K562 (cell line): ENCODE measurements around the gene DENND10. TPM values are rescaled to one million over a fixed set of nuclear protein-coding genes. Genes with fewer than 3 reads are reported as not detected.

Experiments
- CBX3 ChIP-seq, 2 experiments: IDR thresholded peaks; 1 replicate in 1 of 2; 2 replicates in 1 of 2; pipeline ENCODE4 v1.6.1; 2012; ENCODE audit warnings: inconsistent platforms in 2 of 2, low read length in 2 of 2, borderline replicate concordance in 1 of 2, control low read depth in 1 of 2
- LCOR ChIP-seq: sonication (generic); formaldehyde crosslinking; IDR thresholded peaks from 2 replicates; pipeline ENCODE4 v1.8.0; 2022; ENCODE audit warnings: mild to moderate bottlenecking, missing genetic modification reagents
- RFX1 ChIP-seq: fragments of 450-650 bp; IDR thresholded peaks from 2 replicates; pipeline ENCODE4 v1.6.1; 2016; ENCODE audit warnings: mild to moderate bottlenecking, moderate library complexity
- RFX7 ChIP-seq: fragments of 250-450 bp; sonication (Bioruptor Pico); IDR thresholded peaks from 2 replicates; pipeline ENCODE4 v1.5.1; 2021; ENCODE audit warnings: mild to moderate bottlenecking
- SIX5 ChIP-seq, 2 experiments: IDR thresholded peaks; 2 replicates each; pipeline ENCODE4 v1.6.1; 2011; ENCODE audit warnings: low read length in 2 of 2, borderline replicate concordance in 1 of 2, low read depth in 1 of 2, mild to moderate bottlenecking in 1 of 2, moderate library complexity in 1 of 2; ENCODE audit not compliant: insufficient read depth in 1 of 2
- SMARCA5 ChIP-seq: fragments of 450-650 bp; IDR thresholded peaks from 2 replicates; pipeline ENCODE4 v1.6.1; 2016
- SREBF1 ChIP-seq: fragments of 150-350 bp; IDR thresholded peaks from 2 replicates; pipeline ENCODE4 v1.6.1; 2014; ENCODE audit warnings: antibody characterized with exemption, low read depth, low read length, borderline replicate concordance
- TAF15 ChIP-seq: fragments of 200-400 bp; formaldehyde crosslinking; IDR thresholded peaks from 2 replicates; pipeline ENCODE4 v1.6.1; 2017; ENCODE audit warnings: mild to moderate bottlenecking, low read depth, low read length, moderate library complexity
- TGIF2 ChIP-seq: sonication (generic); formaldehyde crosslinking; IDR thresholded peaks from 2 replicates; pipeline ENCODE4 v1.8.1; 2022; ENCODE audit warnings: mild to moderate bottlenecking, missing genetic modification reagents, moderate library complexity
- ZNF444 ChIP-seq: fragments of 250-450 bp; sonication (Bioruptor Pico); IDR thresholded peaks from 2 replicates; pipeline ENCODE4 v1.4.0; 2020; ENCODE audit warnings: mild to moderate bottlenecking, moderate library complexity
- ZNF507 ChIP-seq: conservative IDR thresholded peaks from 2 replicates; pipeline ENCODE4 v1.6.1; 2017; ENCODE audit warnings: missing genetic modification characterization, missing compliant biosample characterization
- ZNF609 ChIP-seq: sonication (generic); formaldehyde crosslinking; IDR thresholded peaks from 2 replicates; pipeline ENCODE4 v1.8.1; 2023; ENCODE audit warnings: missing genetic modification reagents, mild to moderate bottlenecking, borderline replicate concordance
- ZNF785 ChIP-seq: fragments of 250-450 bp; sonication (Bioruptor Pico); IDR thresholded peaks from 2 replicates; pipeline ENCODE4 v1.4.0; 2020; ENCODE audit warnings: mild to moderate bottlenecking
- polyA plus RNA-seq, 8 experiments: library from polyadenylated mRNA; depleted of rRNA in 4 of 8; stranded (reverse) in 5 of 8; unstranded in 3 of 8; fragments of >200 nt; fragmentation: Nextera tagmentation in 2 of 8; fragmentation: Illumina TruSeq in 1 of 8; extraction: Ambion mirVana in 2 of 8; extraction: Trizol in 1 of 8; gene quantifications; 2 replicates each; pipeline versions ENCODE4 v1.2.1 to v1.2.3, GENCODE V29; 2011 to 2014; ENCODE audit warnings: inconsistent platforms in 1 of 8, missing spikeins in 1 of 8
- total RNA-seq, 7 experiments: library from RNA; depleted of rRNA in 6 of 7; stranded (reverse); fragments of >200 nt in 6 of 7; fragmentation: Illumina TruSeq in 2 of 7; extraction: Trizol in 2 of 7; gene quantifications; 2 replicates each; pipeline versions ENCODE4 v1.2.1 to v1.2.3, GENCODE V29; 2011 to 2021; ENCODE audit warnings: low replicate concordance in 1 of 7
- TF ChIP-seq, protein P1 (sequence below): fragments of 250-450 bp; sonication (Bioruptor Pico); IDR thresholded peaks from 2 replicates; pipeline ENCODE4 v1.5.0; 2021; ENCODE audit warnings: mild to moderate bottlenecking, borderline replicate concordance
- TF ChIP-seq, protein P2 (sequence below): fragments of 450-650 bp; formaldehyde crosslinking; IDR thresholded peaks from 2 replicates; pipeline ENCODE4 v1.4.0; 2020; ENCODE audit warnings: mild to moderate bottlenecking, moderate library complexity
- TF ChIP-seq, protein P3 (sequence below): fragments of 450-650 bp; conservative IDR thresholded peaks from 2 replicates; pipeline ENCODE4 v1.6.1; 2016; ENCODE audit warnings: missing genetic modification characterization, low read depth, mild to moderate bottlenecking, control low read depth, missing compliant biosample characterization

DENND10 gene
- total and polyA plus RNA-seq, 9 of the 15 experiments (the other 6 are each of a cell fraction or from before 2014, with no cell fraction given) = 9.4 to 20.0 (median 12.5) TPM

DNA sequence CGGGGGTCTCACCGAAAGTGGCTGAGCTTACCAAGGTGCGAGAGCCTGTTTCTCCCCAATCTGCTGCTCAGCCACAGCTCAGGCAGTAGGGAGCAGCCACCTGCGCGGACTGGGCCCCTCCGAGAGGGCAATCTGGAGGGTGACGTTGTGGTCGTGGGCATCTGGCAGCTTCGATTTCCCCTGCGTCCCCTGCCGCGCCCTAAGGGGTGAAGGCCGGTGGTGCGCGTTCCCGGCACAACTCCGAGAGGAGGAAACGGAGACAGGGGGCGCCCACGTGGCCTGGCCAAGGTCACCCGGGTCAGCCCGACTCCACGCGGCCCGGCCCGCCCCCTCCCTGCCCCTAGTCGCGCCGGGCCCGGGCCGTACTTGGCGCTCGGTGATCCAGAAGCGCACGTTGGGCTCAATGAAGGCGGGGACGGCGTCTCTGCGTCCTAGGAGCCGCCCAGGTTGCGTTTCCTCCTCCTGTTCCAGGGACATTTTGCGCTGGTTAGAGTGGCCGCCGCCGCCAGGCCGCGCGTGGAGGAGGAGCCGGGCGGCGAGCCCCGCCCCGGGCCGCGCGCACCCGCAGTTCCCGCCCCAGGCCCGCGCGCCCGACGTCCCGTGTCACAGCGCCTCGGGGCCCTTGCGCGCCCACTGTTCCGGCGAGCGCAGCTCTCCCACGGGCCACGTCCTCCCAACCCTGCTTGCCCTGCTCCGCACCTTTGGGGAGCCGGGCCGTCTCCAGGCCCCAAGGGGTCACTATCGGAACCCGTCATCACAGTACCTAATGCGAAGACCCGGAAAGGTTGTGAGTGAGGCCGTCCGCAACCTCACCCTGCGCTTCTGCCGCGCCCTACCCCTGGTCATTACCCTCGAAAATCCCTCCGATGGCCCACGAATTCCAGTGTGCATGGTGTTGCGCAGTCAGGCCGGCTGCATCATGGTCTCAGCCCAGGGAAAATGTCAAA is 61.5 kb downstream of the DENND10 start, which contains the start of gene SFXN4 (continued):
- TF ChIP-seq, protein P1, sequence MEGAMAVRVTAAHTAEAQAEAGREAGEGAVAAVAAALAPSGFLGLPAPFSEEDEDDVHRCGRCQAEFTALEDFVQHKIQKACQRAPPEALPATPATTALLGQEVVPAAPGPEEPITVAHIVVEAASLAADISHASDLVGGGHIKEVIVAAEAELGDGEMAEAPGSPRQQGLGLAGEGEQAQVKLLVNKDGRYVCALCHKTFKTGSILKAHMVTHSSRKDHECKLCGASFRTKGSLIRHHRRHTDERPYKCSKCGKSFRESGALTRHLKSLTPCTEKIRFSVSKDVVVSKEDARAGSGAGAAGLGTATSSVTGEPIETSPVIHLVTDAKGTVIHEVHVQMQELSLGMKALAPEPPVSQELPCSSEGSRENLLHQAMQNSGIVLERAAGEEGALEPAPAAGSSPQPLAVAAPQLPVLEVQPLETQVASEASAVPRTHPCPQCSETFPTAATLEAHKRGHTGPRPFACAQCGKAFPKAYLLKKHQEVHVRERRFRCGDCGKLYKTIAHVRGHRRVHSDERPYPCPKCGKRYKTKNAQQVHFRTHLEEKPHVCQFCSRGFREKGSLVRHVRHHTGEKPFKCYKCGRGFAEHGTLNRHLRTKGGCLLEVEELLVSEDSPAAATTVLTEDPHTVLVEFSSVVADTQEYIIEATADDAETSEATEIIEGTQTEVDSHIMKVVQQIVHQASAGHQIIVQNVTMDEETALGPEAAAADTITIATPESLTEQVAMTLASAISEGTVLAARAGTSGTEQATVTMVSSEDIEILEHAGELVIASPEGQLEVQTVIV (CRISPR knock-in tag) = no peak
- TF ChIP-seq, protein P2, sequence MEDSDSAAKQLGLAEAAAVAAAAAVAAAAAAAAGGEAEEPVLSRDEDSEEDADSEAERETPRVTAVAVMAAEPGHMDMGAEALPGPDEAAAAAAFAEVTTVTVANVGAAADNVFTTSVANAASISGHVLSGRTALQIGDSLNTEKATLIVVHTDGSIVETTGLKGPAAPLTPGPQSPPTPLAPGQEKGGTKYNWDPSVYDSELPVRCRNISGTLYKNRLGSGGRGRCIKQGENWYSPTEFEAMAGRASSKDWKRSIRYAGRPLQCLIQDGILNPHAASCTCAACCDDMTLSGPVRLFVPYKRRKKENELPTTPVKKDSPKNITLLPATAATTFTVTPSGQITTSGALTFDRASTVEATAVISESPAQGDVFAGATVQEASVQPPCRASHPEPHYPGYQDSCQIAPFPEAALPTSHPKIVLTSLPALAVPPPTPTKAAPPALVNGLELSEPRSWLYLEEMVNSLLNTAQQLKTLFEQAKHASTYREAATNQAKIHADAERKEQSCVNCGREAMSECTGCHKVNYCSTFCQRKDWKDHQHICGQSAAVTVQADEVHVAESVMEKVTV (CRISPR knock-in tag) = no peak
- no peak for TF ChIP-seq ZNF507 (tag)
- 0 out of 2 replicates have a peak, but pooled peaks have one; percentile 0 for TF ChIP-seq LCOR (CRISPR knock-in tag)
- no peak for TF ChIP-seq SIX5 (IDR thresholded peaks at IDR 0.05; ENCODE audit: borderline replicate concordance in 1 of 2, insufficient read depth in 1 of 2, low read depth in 1 of 2, low read length in 2 of 2)
- no peak for TF ChIP-seq ZNF609
- TF ChIP-seq, protein P3, sequence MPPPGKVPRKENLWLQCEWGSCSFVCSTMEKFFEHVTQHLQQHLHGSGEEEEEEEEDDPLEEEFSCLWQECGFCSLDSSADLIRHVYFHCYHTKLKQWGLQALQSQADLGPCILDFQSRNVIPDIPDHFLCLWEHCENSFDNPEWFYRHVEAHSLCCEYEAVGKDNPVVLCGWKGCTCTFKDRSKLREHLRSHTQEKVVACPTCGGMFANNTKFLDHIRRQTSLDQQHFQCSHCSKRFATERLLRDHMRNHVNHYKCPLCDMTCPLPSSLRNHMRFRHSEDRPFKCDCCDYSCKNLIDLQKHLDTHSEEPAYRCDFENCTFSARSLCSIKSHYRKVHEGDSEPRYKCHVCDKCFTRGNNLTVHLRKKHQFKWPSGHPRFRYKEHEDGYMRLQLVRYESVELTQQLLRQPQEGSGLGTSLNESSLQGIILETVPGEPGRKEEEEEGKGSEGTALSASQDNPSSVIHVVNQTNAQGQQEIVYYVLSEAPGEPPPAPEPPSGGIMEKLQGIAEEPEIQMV (tag) = no peak
- no peak for TF ChIP-seq CBX3 (IDR thresholded peaks at IDR 0.05; ENCODE audit: borderline replicate concordance in 1 of 2, low read length in 2 of 2)
- TF ChIP-seq RFX7 (CRISPR knock-in tag) = no peak
- no peak for TF ChIP-seq ZNF785 (CRISPR knock-in tag)
- no peak for TF ChIP-seq ZNF444 (CRISPR knock-in tag)
- no peak for TF ChIP-seq SREBF1
- no peak for TF ChIP-seq TAF15
- TF ChIP-seq SMARCA5 = no peak
- no peak for TF ChIP-seq TGIF2 (CRISPR knock-in tag)
- no peak for TF ChIP-seq RFX1
